Type B pancreatic cell (in vitro differentiated cells): ENCODE results near the gene PPIE. TPM values are rescaled to one million over a fixed set of nuclear protein-coding genes. Genes with fewer than 3 reads are reported as not detected.

ENCODE experiments used
- DNase-seq: peaks from one replicate; pipeline ENCODE4 v3.0.0; 2021; ENCODE audit warnings: mixed read lengths; ENCODE audit not compliant: unreplicated experiment; ENCODE audit errors: extremely low spot score
- H3K27ac Mint-ChIP-seq: 2 replicates; pipeline ENCODE4 v1.8.0; 2021; ENCODE audit warnings: mild to moderate bottlenecking, mixed read lengths
- H3K27me3 Mint-ChIP-seq: 2 replicates; pipeline ENCODE4 v1.8.0; 2021; ENCODE audit warnings: mixed read lengths
- H3K36me3 Mint-ChIP-seq: 2 replicates; pipeline ENCODE4 v1.8.0; 2021; ENCODE audit warnings: mixed read lengths
- H3K4me1 Mint-ChIP-seq: one replicate; pipeline ENCODE4 v1.8.0; 2021; ENCODE audit warnings: mixed read lengths; ENCODE audit not compliant: unreplicated experiment
- H3K4me3 Mint-ChIP-seq: 2 replicates; pipeline ENCODE4 v1.8.0; 2021; ENCODE audit warnings: mild to moderate bottlenecking, mixed read lengths
- H3K9me3 Mint-ChIP-seq: 2 replicates; pipeline ENCODE4 v1.8.0; 2021; ENCODE audit warnings: mixed read lengths
- CTCF ChIP-seq: fragments of 200-600 bp; sonication (generic); conservative IDR thresholded peaks from 2 replicates; pipeline ENCODE4 v1.5.0; 2021; ENCODE audit warnings: antibody characterized with exemption, mild to moderate bottlenecking
- total RNA-seq: library from RNA; stranded (reverse); gene quantifications from 2 replicates; pipeline ENCODE4 v1.2.1, GENCODE V29; 2021; ENCODE audit warnings: low replicate concordance

Gene PPIE
- total RNA-seq, 1 donor from 2014 or later: 50.0 TPM

DNA sequence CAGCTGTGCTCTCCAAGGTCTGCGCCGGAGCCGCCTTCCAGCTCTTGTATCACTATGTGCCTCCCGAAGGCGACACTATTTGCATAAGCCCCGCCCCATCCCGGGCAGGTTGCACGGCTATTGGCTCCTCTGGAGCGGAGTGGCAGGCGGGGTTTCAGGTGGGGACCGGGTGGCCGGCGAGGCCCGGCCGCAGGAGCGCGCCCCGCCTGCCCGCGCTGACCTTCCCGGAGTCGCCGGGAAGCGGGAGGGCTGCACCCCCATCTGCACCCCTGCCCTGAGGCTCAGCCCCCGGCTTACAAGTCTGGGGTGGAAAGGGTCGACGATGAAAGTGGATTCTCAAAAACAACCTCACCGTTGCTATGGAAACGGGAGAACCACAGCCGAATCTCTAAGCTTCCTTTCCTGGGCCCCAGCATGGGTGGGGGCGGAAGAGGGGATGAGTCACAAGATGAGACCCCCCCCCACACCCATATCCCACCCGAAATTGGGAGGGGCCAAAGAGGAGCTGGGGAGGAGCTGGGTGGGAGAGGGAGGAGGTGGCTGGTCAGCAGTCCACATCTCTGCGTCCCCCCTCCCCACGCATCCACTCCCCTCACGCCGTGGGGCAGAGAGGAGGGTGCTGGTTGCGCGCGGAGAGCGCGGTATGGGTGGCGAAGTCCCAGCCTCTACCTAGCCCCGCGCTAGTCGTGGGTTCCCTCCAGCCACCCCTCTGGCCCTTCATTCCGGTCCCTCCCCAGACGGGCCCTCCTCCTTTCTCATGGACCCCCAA, 47.1 kb upstream of the PPIE start, which contains the start of gene HPCAL4:
Gene HPCAL4, minus strand, starts transcription at position 51 of the 769 bp plus-strand sequence. CDS start 6,830 bp downstream, outside the sequence.
- H3K4me3 Mint-ChIP-seq: peak within 1 kb of the TSS; percentile 72

DNA sequence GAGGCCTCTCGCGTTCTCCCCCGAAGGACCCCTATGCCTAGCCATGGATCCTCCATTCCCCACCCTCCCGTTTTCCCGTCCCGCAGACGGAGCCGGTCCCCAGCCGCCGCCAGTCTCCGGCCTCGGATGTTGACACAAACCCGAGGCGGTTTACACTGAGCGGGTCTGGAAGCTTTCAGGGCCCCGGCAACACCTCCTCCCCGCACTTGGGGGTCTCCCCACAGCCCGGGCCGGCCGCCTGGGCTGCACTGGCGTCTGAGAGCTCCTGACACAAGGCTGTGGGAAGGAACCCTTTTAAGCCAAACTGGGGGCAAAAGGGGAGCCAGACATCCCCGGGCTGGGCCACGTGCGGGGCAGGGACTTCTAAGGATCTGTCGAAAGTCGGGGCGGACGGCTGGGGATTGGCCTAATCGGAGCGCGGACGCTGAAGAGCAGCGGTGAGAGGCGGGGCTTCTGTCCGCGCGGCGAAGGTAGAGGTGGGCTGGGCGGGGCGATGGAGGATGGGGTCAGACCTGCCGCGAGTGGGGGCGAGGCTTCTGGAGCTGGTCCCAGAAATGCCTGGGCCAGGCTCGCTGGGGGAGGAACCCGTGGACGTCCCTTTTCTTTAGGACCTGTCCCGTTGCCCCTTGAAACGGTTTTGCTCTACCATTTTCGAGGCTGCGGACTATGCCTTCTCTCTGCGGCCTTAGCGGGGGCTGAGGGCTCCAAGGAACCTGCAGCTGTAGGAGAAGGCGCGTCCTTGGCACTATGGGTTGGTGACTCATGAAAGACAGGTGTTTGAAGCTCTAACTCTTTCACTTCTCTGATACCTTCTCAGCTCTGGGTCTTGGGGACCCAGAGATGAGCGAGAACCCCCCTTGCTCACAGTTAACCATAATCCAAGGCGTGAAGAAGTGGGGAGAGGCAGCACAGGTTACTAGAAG, 46.3 kb upstream of the PPIE start:
- Mint-ChIP-seq H3K27me3 (peaks cover 89% of the 10 kb centered on the region), H3K27ac (no peak overlapping the region), H3K36me3 (no peaks in the 10 kb centered on the region), H3K4me1 (peaks cover 3% of the 10 kb centered on the region), H3K4me3 (peak overlapping the region; percentile 72), H3K9me3 (no peaks in the 10 kb centered on the region)
- TF ChIP-seq CTCF: no peak
- DNase-seq: no peak

More for the DNA sequence above, 47.1 kb upstream of the PPIE start, which contains the start of gene HPCAL4:
- Mint-ChIP-seq H3K4me1 (peaks cover 3% of the 10 kb centered on the region), H3K9me3 (no peaks in the 10 kb centered on the region), H3K27ac (no peak within 1 kb of the TSS), H3K27me3 (peaks cover 89% of the 10 kb centered on the region), H3K36me3 (no peaks in the 10 kb centered on the region)
- TF ChIP-seq CTCF: no peak
- DNase-seq: peak; percentile 90

DNA sequence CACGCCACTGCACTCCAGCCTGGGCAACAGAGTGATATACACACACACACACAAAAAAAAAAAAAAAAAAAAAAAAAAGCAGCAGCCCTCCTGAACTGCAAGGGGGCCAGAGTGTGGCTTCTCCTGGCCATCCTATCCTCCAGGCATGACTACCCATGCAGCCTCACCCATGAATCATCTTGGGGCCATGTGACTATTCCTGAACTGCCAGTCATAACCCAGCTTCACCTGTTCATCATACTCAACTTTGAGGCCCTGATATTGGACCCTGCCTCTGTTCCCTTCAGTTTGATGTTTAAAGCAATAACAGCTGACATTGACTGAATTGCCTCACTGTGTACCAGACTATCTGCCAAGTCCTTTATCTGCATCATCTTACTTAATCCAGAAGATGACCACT, 44.7 kb upstream of the PPIE start:
- H3K27me3 Mint-ChIP-seq: peaks cover 90% of the 10 kb centered on the region
- no peak overlapping the region for H3K27ac Mint-ChIP-seq
- no peak overlapping the region for H3K4me3 Mint-ChIP-seq
- no peak for TF ChIP-seq CTCF
- no peak for DNase-seq
- no peaks in the 10 kb centered on the region for H3K36me3 Mint-ChIP-seq
- peaks cover 3% of the 10 kb centered on the region for H3K4me1 Mint-ChIP-seq
- H3K9me3 Mint-ChIP-seq: no peaks in the 10 kb centered on the region

DNA sequence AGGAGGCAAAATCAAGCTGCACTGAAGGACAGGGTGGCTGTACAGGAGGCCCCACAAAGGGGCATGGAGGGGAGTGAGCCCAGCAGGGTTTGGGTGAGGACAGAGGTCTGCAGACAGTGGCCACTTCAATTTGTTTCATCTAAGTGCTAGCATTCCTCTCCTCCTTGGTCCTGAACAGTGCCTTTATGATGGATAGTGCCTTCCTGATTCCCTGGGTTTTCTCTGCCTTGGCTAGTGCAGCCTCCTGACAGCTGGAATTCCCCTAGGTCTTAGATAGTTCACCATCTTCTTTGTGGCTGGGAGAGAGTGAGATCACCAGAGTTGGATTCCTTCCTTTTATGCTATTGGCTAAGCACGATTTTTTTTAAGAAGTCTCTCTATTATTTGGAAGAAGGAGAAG, 43.7 kb upstream of the PPIE start:
- H3K27me3 Mint-ChIP-seq: peaks cover 85% of the 10 kb centered on the region
- peaks cover 3% of the 10 kb centered on the region for H3K4me1 Mint-ChIP-seq
- no peak overlapping the region for H3K4me3 Mint-ChIP-seq
- no peaks in the 10 kb centered on the region for H3K36me3 Mint-ChIP-seq
- H3K9me3 Mint-ChIP-seq: no peaks in the 10 kb centered on the region
- no peak overlapping the region for H3K27ac Mint-ChIP-seq
- no peak for TF ChIP-seq CTCF
- DNase-seq: no peak

DNA sequence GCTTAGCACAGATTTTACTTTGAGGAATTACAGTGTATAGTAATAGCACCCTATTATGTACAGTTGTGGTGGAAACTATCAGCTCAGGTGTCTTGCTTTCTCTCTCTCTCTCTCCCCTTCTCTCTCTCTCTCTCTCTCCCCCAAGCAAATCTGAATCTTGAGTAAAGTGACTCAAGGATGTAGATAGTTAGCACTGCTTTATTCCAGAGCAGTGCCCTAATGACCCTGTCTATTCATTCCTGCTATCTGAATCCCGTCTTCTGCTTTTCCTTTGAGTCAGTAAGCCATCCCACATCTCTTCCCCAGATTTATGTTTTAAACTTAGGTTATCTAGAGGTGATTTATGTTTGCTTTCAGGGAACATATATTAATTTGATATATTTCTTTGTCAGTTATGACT, 42.2 kb upstream of the PPIE start:
- Mint-ChIP-seq H3K27ac (no peak overlapping the region), H3K9me3 (no peaks in the 10 kb centered on the region), H3K4me3 (no peak overlapping the region), H3K36me3 (no peaks in the 10 kb centered on the region), H3K4me1 (peaks cover 8% of the 10 kb centered on the region), H3K27me3 (peaks cover 83% of the 10 kb centered on the region)
- TF ChIP-seq CTCF: no peak
- no peak for DNase-seq
